Activated CD4-positive, alpha-beta T cell treated with anti-CD3 and anti-CD28 coated beads for 1 hour (primary cell): ENCODE data around the gene HERC3.

Experiments used
- DNase-seq: peaks from one replicate; pipeline ENCODE4 v3.0.0-alpha.2; 2020

HERC3 gene

GRCh38 chr4:88752076-88752463 lies 159.8 kb downstream of the HERC3 start:
- no peak for DNase-seq

GRCh38 chr4:88752754-88753153 lies 160.5 kb downstream of the HERC3 start:
- no peak for DNase-seq

GRCh38 chr4:88753658-88754571 lies 161.6 kb downstream of the HERC3 start:
- no peak for DNase-seq

- no peak for DNase-seq
Observed at GRCh38 chr4:88754796-88755195, 162.5 kb downstream of the HERC3 start.

GRCh38 chr4:88755454-88755853 lies 163.2 kb downstream of the HERC3 start:
- DNase-seq = no peak

- no peak for DNase-seq
Observed at GRCh38 chr4:88756149-88756548, 163.9 kb downstream of the HERC3 start.

GRCh38 chr4:88757067-88757466 lies 164.8 kb downstream of the HERC3 start:
- no peak for DNase-seq

- DNase-seq = no peak
Observed at GRCh38 chr4:88757776-88758175, 165.5 kb downstream of the HERC3 start.
